Effector memory CD4-positive, alpha-beta T cell (primary cell): ENCODE measurements around the gene PARD6G.
"Not testable (repeated sequence)": the region's sequence is repeated elsewhere in the genome, so short reads cannot be mapped to it uniquely, and the experiment has no call there.

Experiments used
- DNase-seq, 3 donors: peaks; one replicate each; pipeline ENCODE4 v3.0.0-alpha.2; 2020
- H3K27ac ChIP-seq: 2 replicates; pipeline ENCODE4 v1.7.0; 2013; ENCODE audit warnings: mild to moderate bottlenecking, low read length, moderate library complexity; ENCODE audit not compliant: insufficient read depth, poor library complexity, severe bottlenecking
- H3K27me3 ChIP-seq: replicated peaks from 2 replicates; pipeline ENCODE4 v1.7.0; 2013; ENCODE audit warnings: mild to moderate bottlenecking, low read length; ENCODE audit not compliant: insufficient read depth, control insufficient read depth, poor library complexity, severe bottlenecking
- H3K36me3 ChIP-seq: 2 replicates; pipeline ENCODE4 v1.7.0; 2013; ENCODE audit warnings: mild to moderate bottlenecking, low read length, moderate library complexity; ENCODE audit not compliant: control insufficient read depth, insufficient read depth
- H3K4me1 ChIP-seq: 2 replicates; pipeline ENCODE4 v1.7.0; 2013; ENCODE audit warnings: low read length, mild to moderate bottlenecking; ENCODE audit not compliant: control insufficient read depth, insufficient read depth, poor library complexity, severe bottlenecking
- H3K4me3 ChIP-seq: 2 replicates; pipeline ENCODE4 v1.7.0; 2013; ENCODE audit warnings: low read length, low read depth, mild to moderate bottlenecking; ENCODE audit not compliant: insufficient read depth, poor library complexity, severe bottlenecking
- H3K9me3 ChIP-seq: 2 replicates; pipeline ENCODE4 v1.7.0; 2013; ENCODE audit warnings: mild to moderate bottlenecking, low read length, moderate library complexity; ENCODE audit not compliant: control insufficient read depth

PARD6G gene

DNA sequence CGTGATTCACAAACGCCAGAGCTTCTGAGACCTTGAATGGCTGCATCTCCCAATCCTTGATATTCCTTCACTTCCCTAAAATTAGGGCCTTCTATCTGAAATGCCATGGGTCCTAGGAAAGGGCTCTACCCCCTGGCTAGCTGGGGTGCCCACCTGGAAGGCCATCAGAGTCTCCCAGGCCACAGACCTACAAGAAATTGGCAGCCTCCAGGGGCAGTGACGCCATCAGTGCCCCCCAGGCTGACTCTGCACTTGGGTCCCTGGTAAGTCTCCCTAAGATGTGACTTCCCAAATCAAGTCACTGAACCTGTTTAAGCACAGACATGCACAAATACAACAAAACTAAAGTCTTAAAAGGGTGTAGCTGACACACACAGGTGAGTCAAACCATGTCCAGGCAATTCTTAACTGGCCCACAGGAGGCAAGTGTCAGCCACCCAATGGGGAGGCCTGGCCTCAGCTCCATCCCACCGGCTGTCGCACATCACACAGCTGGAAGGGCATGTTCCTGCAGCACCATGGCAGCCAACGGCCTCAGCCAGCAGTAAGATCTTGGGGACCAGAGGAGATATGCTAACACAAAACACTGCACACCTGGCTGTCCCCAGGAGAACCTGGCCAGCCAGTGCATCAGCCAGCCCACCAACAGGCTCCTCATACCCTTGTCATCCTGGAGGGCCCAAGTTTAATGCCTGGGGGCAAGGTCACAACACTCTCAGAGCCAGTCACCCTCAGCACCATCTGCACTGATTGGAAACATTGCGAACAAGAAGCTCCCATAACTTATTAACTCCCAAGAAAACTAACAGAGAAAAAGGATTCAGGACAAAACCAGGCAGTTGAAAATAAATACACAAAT lies 5.2 kb downstream of the PARD6G start:
- no peak for DNase-seq

GRCh38 chr18:80239830-80240229 lies 7.5 kb downstream of the PARD6G start:
- Histone ChIP-seq H3K9me3 (no peaks in the 10 kb centered on the region), H3K36me3 (no peaks in the 10 kb centered on the region), H3K4me1 (no peaks in the 10 kb centered on the region), H3K4me3 (no peak overlapping the region), H3K27me3 (peaks cover 4% of the 10 kb centered on the region), H3K27ac (no peak overlapping the region)
- DNase-seq, result no peak

More for the DNA sequence above, 5.2 kb downstream of the PARD6G start:
- no peak overlapping the region for H3K27ac ChIP-seq
- peaks cover 15% of the 10 kb centered on the region for H3K27me3 ChIP-seq
- no peaks in the 10 kb centered on the region for H3K9me3 ChIP-seq
- peaks cover 5% of the 10 kb centered on the region for H3K4me1 ChIP-seq
- no peaks in the 10 kb centered on the region for H3K36me3 ChIP-seq
- no peak overlapping the region for H3K4me3 ChIP-seq

DNA sequence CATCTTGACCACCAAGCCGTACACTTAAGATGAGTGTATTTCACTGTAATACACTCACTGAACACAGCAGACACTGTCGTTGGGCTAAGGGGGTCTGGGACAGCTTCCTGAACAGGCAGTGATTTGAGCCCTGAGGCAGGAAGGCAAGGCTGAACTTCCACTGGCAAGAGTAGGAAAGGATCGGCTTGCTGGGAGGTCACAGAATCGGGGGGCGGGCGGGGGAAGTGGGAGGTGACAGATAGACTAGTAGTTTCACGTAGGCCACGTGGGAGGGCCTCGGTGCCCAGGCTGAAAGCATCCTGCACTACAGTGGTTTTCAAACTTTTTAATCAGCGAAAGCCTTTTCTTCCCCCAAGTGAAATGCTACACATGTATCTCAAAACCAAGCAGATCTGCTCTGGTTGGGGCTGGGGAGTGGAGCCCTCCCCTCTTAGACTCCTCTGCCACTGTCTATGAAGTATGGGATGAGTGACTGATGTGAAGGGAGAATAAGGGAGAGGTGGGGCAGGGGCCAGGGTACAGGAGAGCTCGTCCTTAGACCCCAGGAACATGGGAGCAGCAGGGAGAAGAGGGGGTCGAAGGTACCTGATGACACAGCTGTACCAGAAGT lies 8.6 kb downstream of the PARD6G start:
- H3K4me3 ChIP-seq, result no peak overlapping the region
- no peaks in the 10 kb centered on the region for H3K9me3 ChIP-seq
- H3K27ac ChIP-seq, result no peak overlapping the region
- H3K36me3 ChIP-seq, result no peaks in the 10 kb centered on the region
- H3K4me1 ChIP-seq, result no peaks in the 10 kb centered on the region
- H3K27me3 ChIP-seq, result peaks cover 4% of the 10 kb centered on the region
- DNase-seq, result no peak

DNA sequence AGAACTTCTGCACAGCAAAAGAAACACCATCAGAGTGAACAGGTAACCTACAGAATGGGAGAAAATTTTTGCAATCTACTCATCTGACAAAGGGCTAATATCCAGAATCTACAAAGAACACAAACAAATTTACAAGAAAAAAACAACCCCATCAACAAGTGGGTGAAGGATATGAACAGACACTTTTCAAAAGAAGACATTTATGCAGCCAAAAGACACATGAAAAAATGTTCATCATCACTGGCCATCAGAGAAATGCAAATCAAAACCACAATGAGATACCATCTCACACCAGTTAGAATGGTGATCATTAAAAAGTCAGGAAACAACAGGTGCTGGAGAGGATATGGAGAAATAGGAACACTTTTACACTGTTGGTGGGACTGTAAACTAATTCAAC lies 9.8 kb downstream of the PARD6G start:
- H3K9me3 ChIP-seq, H3K27ac ChIP-seq, DNase-seq, H3K27me3 ChIP-seq, H3K4me1 ChIP-seq, H3K4me3 ChIP-seq, H3K36me3 ChIP-seq: not testable (repeated sequence)

DNA sequence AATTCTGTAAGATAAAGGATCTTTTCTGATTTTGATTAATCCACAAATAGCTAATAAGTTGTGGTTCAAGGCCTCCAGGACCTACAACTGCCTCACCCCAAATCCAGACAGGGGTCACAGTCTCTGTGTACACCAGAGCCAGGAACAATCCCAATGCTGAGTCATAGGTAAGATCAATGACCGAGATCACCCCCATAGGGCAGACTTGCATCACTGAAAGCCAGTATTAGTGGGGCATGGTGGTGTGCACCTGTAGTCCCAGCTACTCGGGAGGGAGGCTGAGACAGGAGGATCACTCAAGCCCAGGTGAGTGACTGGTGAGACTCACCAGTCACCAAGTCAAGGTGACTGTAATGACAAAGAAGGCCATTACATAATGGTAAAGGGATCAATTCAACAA lies 12.9 kb downstream of the PARD6G start:
- H3K4me3 ChIP-seq, result no peak overlapping the region
- H3K4me1 ChIP-seq, result no peaks in the 10 kb centered on the region
- H3K27me3 ChIP-seq, result no peaks in the 10 kb centered on the region
- no peaks in the 10 kb centered on the region for H3K9me3 ChIP-seq
- no peaks in the 10 kb centered on the region for H3K36me3 ChIP-seq
- no peak for DNase-seq
- no peak overlapping the region for H3K27ac ChIP-seq

GRCh38 chr18:80233899-80234298 lies 13.4 kb downstream of the PARD6G start:
- H3K27me3 ChIP-seq, result no peaks in the 10 kb centered on the region
- no peaks in the 10 kb centered on the region for H3K9me3 ChIP-seq
- H3K4me3 ChIP-seq, result no peak overlapping the region
- DNase-seq, result no peak
- H3K36me3 ChIP-seq, result no peaks in the 10 kb centered on the region
- no peak overlapping the region for H3K27ac ChIP-seq
- no peaks in the 10 kb centered on the region for H3K4me1 ChIP-seq

GRCh38 chr18:80233201-80233835 lies 14.0 kb downstream of the PARD6G start:
- no peak overlapping the region for H3K4me3 ChIP-seq

GRCh38 chr18:80232710-80233109 lies 14.6 kb downstream of the PARD6G start:
- Histone ChIP-seq H3K4me3 (no peak overlapping the region), H3K9me3 (no peaks in the 10 kb centered on the region), H3K27me3 (no peaks in the 10 kb centered on the region), H3K36me3 (no peaks in the 10 kb centered on the region), H3K4me1 (no peaks in the 10 kb centered on the region), H3K27ac (no peak overlapping the region)
- no peak for DNase-seq

More at GRCh38 chr18:80233201-80233835, 14.0 kb downstream of the PARD6G start:
- Histone ChIP-seq H3K36me3 (no peaks in the 10 kb centered on the region), H3K4me1 (no peaks in the 10 kb centered on the region), H3K27ac (no peak overlapping the region), H3K27me3 (no peaks in the 10 kb centered on the region), H3K9me3 (no peaks in the 10 kb centered on the region)
- DNase-seq, result no peak

DNA sequence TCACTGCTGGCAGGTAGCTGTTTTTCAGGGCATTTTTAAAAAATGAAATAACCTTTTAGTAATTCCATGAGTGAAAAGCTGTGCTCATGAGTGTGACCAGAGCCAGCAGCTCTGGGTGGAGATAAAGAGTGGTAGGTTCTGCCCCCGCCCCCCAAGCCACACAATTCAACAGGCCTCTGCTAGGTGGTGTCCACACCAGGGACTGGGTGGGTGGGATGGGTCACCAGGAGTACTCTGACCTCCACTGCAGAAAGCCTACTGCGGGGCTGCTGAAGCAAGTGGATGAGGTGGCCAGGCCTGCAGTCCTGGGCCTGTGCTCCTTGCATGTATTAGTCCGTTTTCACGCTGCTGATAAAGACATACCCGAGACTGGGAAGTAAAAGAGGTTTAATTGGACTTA lies 15.3 kb downstream of the PARD6G start:
- no peaks in the 10 kb centered on the region for H3K27me3 ChIP-seq
- H3K36me3 ChIP-seq, result no peaks in the 10 kb centered on the region
- DNase-seq, result no peak
- no peaks in the 10 kb centered on the region for H3K4me1 ChIP-seq
- no peak overlapping the region for H3K4me3 ChIP-seq
- no peak overlapping the region for H3K27ac ChIP-seq
- no peaks in the 10 kb centered on the region for H3K9me3 ChIP-seq

GRCh38 chr18:80231616-80232015 lies 15.7 kb downstream of the PARD6G start:
- Histone ChIP-seq H3K27ac (no peak overlapping the region), H3K4me3 (no peak overlapping the region), H3K36me3 (no peaks in the 10 kb centered on the region), H3K9me3 (no peaks in the 10 kb centered on the region), H3K4me1 (no peaks in the 10 kb centered on the region), H3K27me3 (no peaks in the 10 kb centered on the region)
- DNase-seq, result no peak
